GM21786 (cell line): ENCODE measurements around the gene ZFR2.
"Not testable (repeated sequence)": the region's sequence is repeated elsewhere in the genome, so short reads cannot be mapped to it uniquely, and the experiment has no call there.

ENCODE experiments used
- ATAC-seq: cut with Tn5 transposase; IDR thresholded peaks from one replicate; pipeline ENCODE4 v1.9.1; 2021; ENCODE audit not compliant: unreplicated experiment

Gene ZFR2

DNA sequence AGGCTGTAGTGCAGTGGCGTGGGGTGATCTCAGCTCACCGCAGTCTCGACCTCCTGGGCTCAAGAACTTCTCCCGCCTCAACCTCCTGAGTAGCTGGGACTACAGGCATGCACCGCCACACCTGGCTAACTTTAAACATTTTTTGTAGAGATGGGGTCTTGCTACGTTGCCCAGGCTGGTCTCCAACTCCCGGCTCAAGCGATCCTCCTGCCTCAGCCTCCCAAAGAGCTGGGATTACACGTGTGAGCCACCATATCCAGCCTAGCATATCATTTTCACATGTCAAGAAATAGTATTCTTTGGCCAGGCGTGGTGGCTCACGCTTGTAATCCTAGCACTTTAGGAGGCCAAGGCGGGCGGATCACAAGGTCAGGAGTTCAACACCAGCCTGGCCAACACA is 110.5 kb downstream of the ZFR2 start:
- not testable (repeated sequence) for ATAC-seq

DNA sequence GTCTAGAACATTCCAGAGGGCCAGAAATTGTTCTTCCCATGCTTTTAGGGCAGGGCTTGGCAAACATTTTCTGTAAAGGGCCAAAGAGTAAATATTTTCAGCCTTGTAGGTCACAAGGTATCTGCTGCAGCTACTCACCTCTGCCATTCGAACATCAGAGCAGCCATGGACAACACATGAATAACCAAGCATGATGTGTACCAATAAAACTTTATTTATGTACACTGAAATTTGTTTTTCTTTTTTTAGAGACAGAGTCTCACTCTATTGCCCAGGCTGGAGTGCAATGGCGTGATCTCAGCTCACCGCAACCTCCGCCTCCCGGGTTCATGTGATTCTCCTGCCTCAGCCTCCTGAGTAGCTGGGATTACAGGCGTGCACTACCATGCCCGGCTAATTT is 111.1 kb downstream of the ZFR2 start:
- not testable (repeated sequence) for ATAC-seq
